Testis (tissue), 3 donors: ENCODE measurements around the gene PRDM10. TPM values are rescaled to one million over a fixed set of nuclear protein-coding genes. Genes with fewer than 3 reads are reported as not detected.

Experiments used
- DNase-seq: peaks from one replicate; pipeline ENCODE4 v3.0.0-alpha.2; 2019
- H3K27ac ChIP-seq, 2 donors: fragments of 200-600 bp; sonication (generic); one replicate each; pipeline ENCODE4 v1.5.1; 2019
- H3K27me3 ChIP-seq: fragments of 200-600 bp; sonication (generic); one replicate; pipeline ENCODE4 v1.5.1; 2019
- H3K36me3 ChIP-seq: fragments of 200-600 bp; sonication (generic); one replicate; pipeline ENCODE4 v1.5.1; 2017; ENCODE audit warnings: low read depth; ENCODE audit errors: missing control alignments
- H3K4me1 ChIP-seq: fragments of 200-600 bp; sonication (generic); one replicate; pipeline ENCODE4 v1.5.1; 2019
- H3K4me3 ChIP-seq, 2 donors: fragments of 200-600 bp; sonication (generic); one replicate each; pipeline ENCODE4 v1.5.1; 2017 to 2019
- H3K9me3 ChIP-seq: fragments of 200-600 bp; sonication (generic); one replicate; pipeline ENCODE4 v1.5.1; 2017
- POLR2A ChIP-seq: fragments of 450-650 bp; IDR thresholded peaks from one replicate; pipeline ENCODE4 v1.6.1; 2017; ENCODE audit warnings: antibody characterized with exemption, mild to moderate bottlenecking, moderate library complexity
- WGBS, 2 donors: methylation state at CpG; one replicate each; pipeline ENCODE4 v1.1.5; 2018; 5-methylcytosine and 5-hydroxymethylcytosine counted together
- intact Hi-C: fragments of 100-400 bp; cut with DNase I; formaldehyde crosslinking; loops from one replicate; pipeline ENCODE4 v1.15.1; 2023; ENCODE audit warnings: low total_unique reads
- polyA plus RNA-seq: library from polyadenylated mRNA; stranded (reverse); fragments of 350-450 nt; fragmentation: Illumina TruSeq; extraction: RNeasy Lipid Tissue Mini Kit (QIAGEN cat#74804); gene quantifications from one replicate; pipeline ENCODE4 v1.2.3, GENCODE V29; 2014; ENCODE audit warnings: low read depth, low replicate concordance; ENCODE audit not compliant: insufficient read depth
- total RNA-seq, 2 donors: library from RNA; depleted of rRNA; stranded (reverse); fragments of >200 nt; gene quantifications; one replicate each; pipeline ENCODE4 v1.2.3, GENCODE V29; 2016
- TF ChIP-seq, protein P1 (sequence below), 3 experiments: fragments of 450-650 bp in 2 of 3; fragments of 200-600 bp in 1 of 3; sonication (generic) in 1 of 3; IDR thresholded peaks; one replicate each; pipeline ENCODE4 v1.5.1; 2016 to 2019; ENCODE audit warnings: antibody characterized with exemption in 3 of 3, mild to moderate bottlenecking in 2 of 3, moderate library complexity in 1 of 3

PRDM10 gene
- total and polyA plus RNA-seq, 3 donors from 2014 or later: 4.9 to 14.7 (median 9.2) TPM

DNA sequence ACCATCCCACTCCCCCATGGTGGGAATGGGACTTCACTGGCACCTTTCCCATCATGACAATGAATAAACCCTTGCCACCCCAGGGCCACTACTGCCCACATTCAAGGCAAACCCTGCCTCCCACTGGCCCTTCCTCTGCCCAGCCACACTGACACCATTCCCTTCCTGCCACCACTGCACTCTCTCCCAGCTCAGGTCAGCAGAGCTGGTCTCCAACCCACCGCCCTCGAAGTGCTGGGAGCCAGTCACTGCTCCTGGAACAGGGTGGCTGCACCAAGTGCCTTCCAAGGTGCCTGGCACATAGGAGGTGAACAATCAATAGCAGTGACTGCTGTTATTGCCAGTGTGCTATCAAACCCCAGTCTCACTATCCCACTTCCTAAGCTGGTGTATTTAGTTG lies 27.1 kb downstream of the PRDM10 start:
- H3K36me3 ChIP-seq: no peaks in the 10 kb centered on the region
- whole genome bisulfite sequencing, 2 donors: 97 to 100% methylated on average over 2 of the region's 2 CpGs
- no peak overlapping the region for H3K4me3 ChIP-seq
- intact Hi-C loops: no loop called here
- no peaks in the 10 kb centered on the region for H3K4me1 ChIP-seq
- no peaks in the 10 kb centered on the region for H3K9me3 ChIP-seq
- no peak for DNase-seq
- H3K27ac ChIP-seq: no peak overlapping the region
- no peaks in the 10 kb centered on the region for H3K27me3 ChIP-seq
- no peak for TF ChIP-seq POLR2A
- TF ChIP-seq, protein P1, sequence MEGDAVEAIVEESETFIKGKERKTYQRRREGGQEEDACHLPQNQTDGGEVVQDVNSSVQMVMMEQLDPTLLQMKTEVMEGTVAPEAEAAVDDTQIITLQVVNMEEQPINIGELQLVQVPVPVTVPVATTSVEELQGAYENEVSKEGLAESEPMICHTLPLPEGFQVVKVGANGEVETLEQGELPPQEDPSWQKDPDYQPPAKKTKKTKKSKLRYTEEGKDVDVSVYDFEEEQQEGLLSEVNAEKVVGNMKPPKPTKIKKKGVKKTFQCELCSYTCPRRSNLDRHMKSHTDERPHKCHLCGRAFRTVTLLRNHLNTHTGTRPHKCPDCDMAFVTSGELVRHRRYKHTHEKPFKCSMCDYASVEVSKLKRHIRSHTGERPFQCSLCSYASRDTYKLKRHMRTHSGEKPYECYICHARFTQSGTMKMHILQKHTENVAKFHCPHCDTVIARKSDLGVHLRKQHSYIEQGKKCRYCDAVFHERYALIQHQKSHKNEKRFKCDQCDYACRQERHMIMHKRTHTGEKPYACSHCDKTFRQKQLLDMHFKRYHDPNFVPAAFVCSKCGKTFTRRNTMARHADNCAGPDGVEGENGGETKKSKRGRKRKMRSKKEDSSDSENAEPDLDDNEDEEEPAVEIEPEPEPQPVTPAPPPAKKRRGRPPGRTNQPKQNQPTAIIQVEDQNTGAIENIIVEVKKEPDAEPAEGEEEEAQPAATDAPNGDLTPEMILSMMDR (IDR thresholded peaks at IDR 0.05): no peak

DNA sequence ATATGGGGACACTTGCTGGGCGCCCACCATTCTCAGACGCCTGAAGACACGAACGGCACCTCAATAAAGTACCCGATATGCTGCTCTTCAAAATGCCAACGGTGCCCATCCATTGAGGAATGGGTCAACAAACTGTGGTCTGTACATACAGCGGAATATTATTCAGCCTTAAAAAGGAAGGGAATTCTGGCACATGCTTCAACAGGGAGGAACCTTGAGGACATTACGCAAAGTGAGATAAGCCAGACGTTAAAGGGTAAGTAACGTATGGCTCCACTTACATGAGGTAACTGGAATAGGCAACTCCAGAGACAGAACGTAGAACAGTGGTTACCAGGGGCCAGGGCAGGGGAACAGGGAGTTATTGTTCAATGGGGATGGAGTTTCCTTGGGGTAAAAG lies 28.0 kb downstream of the PRDM10 start:
- H3K4me3 ChIP-seq: no peak overlapping the region
- intact Hi-C loops: no loop called here
- no peaks in the 10 kb centered on the region for H3K9me3 ChIP-seq
- H3K27me3 ChIP-seq: no peaks in the 10 kb centered on the region
- no peaks in the 10 kb centered on the region for H3K4me1 ChIP-seq
- no peak overlapping the region for H3K27ac ChIP-seq
- TF ChIP-seq, protein P1 (IDR thresholded peaks at IDR 0.05): no peak
- no peak for TF ChIP-seq POLR2A
- no peak for DNase-seq
- 90 to 92% methylated on average over 11 of the region's 11 CpGs for WGBS, 2 donors
- no peaks in the 10 kb centered on the region for H3K36me3 ChIP-seq

DNA sequence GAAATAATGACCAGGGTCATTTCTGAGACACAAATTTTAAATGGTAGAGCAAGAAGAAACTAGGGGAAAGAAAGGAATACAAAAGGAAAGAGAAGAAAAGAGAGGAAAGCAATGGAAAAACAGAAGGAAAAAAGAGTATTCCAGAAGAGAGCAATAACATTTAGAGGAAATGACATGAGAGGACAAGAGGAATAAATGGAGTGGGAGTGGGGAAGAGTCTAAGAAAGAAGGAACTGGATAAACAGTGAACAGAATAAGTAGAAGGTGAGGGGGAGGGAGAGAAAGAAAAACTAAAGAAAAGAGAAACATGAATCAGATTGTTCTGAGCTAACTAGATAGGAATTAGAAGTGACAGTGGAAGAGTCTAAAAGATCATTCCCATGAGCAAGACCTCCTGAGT lies 28.4 kb downstream of the PRDM10 start:
- intact Hi-C loops: no loop called here
- TF ChIP-seq, protein P1 (IDR thresholded peaks at IDR 0.05): no peak
- TF ChIP-seq POLR2A: no peak
- no peak overlapping the region for H3K27ac ChIP-seq

DNA sequence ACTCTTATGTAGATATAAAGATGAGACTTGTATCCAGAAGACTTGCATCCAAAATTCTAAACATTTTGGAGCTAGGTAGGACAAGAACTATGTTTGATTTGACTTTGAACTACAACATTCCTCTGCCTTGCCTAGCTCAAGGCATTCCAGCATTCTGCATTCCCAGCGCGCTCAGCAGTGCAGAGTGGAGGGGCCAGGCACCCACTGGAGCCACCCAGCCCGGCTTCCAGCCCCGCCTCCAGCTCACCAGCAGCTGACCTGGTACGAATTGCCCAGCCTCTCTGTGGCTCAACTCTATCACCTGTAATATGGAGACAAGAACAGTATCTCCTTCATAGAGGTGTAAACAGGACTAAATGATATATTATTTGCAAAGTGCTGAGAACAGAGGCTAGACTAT lies 28.8 kb downstream of the PRDM10 start:
- Histone ChIP-seq H3K4me1 (no peaks in the 10 kb centered on the region), H3K27ac (no peak overlapping the region)
- intact Hi-C loops: no loop called here

More for the DNA sequence above, 28.4 kb downstream of the PRDM10 start:
- Histone ChIP-seq H3K36me3 (no peaks in the 10 kb centered on the region), H3K4me1 (no peaks in the 10 kb centered on the region), H3K27me3 (no peaks in the 10 kb centered on the region), H3K4me3 (no peak overlapping the region), H3K9me3 (no peaks in the 10 kb centered on the region)
- no peak for DNase-seq

DNA sequence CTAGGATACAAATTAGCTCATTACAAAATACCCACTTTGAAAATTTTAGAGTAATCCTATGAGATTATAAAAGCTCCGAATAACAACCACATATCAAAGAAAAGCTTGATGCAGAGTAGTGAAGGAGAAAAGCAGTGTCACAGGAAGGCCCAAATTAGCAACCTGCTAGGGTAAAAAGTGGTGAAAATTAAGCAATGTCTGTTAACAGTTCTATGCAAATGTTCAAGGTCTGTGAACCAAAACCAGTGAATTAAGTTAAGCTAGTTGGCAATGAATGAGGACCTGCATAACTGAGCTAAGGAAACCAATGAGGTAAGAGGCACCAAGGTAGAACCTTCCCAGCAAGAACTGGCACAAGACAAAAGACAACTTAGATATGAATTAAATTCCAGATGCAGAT lies 29.6 kb downstream of the PRDM10 start:
- H3K4me3 ChIP-seq: no peak overlapping the region
- H3K36me3 ChIP-seq: no peaks in the 10 kb centered on the region
- H3K27ac ChIP-seq: no peak overlapping the region
- H3K4me1 ChIP-seq: no peaks in the 10 kb centered on the region
- H3K27me3 ChIP-seq: no peaks in the 10 kb centered on the region
- intact Hi-C loops: no loop called here
- no peak for DNase-seq
- 69 to 80% methylated on average over 1 of the region's 1 CpG for WGBS, 2 donors
- no peaks in the 10 kb centered on the region for H3K9me3 ChIP-seq
- TF ChIP-seq POLR2A: no peak

More for the DNA sequence above, 28.8 kb downstream of the PRDM10 start:
- WGBS, 2 donors: 73 to 80% methylated on average over 5 of the region's 5 CpGs
- TF ChIP-seq, protein P1 (IDR thresholded peaks at IDR 0.05): no peak
- no peak for TF ChIP-seq POLR2A
- Histone ChIP-seq H3K4me3 (no peak overlapping the region), H3K36me3 (no peaks in the 10 kb centered on the region), H3K27me3 (no peaks in the 10 kb centered on the region), H3K9me3 (no peaks in the 10 kb centered on the region)
- no peak for DNase-seq
